Measurements from ENCODE around the gene XIRP2. TPM values are rescaled to one million over a fixed set of nuclear protein-coding genes. Genes with fewer than 3 reads are reported as not detected.
"Not testable (repeated sequence)": the region's sequence is repeated elsewhere in the genome, so short reads cannot be mapped to it uniquely, and the experiment has no call there.

XIRP2 gene
- polyA plus RNA-seq, 4 donors: 0.03 to 7.3 (median 0.74) TPM

- H3K36me3 ChIP-seq (ENCODE audit: control insufficient read depth in 3 of 3, insufficient read depth in 2 of 3, low read depth in 1 of 3, low read length in 3 of 3); H3K4me1 ChIP-seq (ENCODE audit: control insufficient read depth in 3 of 3, insufficient read depth in 2 of 3, low read depth in 1 of 3, low read length in 2 of 3); H3K27ac ChIP-seq (ENCODE audit: low read depth in 1 of 3, low read length in 2 of 3); FAIRE-seq; DNase-seq; H3K27me3 ChIP-seq (ENCODE audit: control insufficient read depth in 3 of 3, insufficient read depth in 3 of 3, low read length in 3 of 3); H3K4me3 ChIP-seq (ENCODE audit: low read depth in 1 of 3, low read length in 3 of 3): not testable (repeated sequence)
- WGBS, 3 donors: 90 to 94% (median 90%) methylated on average over 3 of the region's 3 CpGs
- H3K9me3 ChIP-seq (ENCODE audit: control insufficient read depth in 2 of 2, insufficient read depth in 1 of 2, low read depth in 1 of 2, low read length in 1 of 2): peaks cover 0 to 14% of the 10 kb centered on the region in 2 donors
These were observed 146.7 kb downstream of the XIRP2 start for GRCh38 chr2:167034976-167035375.

GRCh38 chr2:167048829-167049228 is 160.5 kb downstream of the XIRP2 start:
- no peaks in the 10 kb centered on the region for H3K9me3 ChIP-seq (ENCODE audit: control insufficient read depth in 2 of 2, insufficient read depth in 1 of 2, low read depth in 1 of 2, low read length in 1 of 2)
- no peaks in the 10 kb centered on the region for H3K27me3 ChIP-seq (ENCODE audit: control insufficient read depth in 3 of 3, insufficient read depth in 3 of 3, low read length in 3 of 3)
- DNase-seq (no peak), FAIRE-seq (no peak)
- H3K4me1 ChIP-seq (ENCODE audit: control insufficient read depth in 3 of 3, insufficient read depth in 2 of 3, low read depth in 1 of 3, low read length in 2 of 3): no peaks in the 10 kb centered on the region
- H3K4me3 ChIP-seq (ENCODE audit: low read depth in 1 of 3, low read length in 3 of 3): no peak overlapping the region
- no peaks in the 10 kb centered on the region for H3K36me3 ChIP-seq (ENCODE audit: control insufficient read depth in 3 of 3, insufficient read depth in 2 of 3, low read depth in 1 of 3, low read length in 3 of 3)
- no peak overlapping the region for H3K27ac ChIP-seq (ENCODE audit: low read depth in 1 of 3, low read length in 2 of 3)

- H3K9me3 ChIP-seq (ENCODE audit: control insufficient read depth in 2 of 2, insufficient read depth in 1 of 2, low read depth in 1 of 2, low read length in 1 of 2): no peaks in the 10 kb centered on the region
- H3K36me3 ChIP-seq (ENCODE audit: control insufficient read depth in 3 of 3, insufficient read depth in 2 of 3, low read depth in 1 of 3, low read length in 3 of 3): no peaks in the 10 kb centered on the region
- no peaks in the 10 kb centered on the region for H3K4me1 ChIP-seq (ENCODE audit: control insufficient read depth in 3 of 3, insufficient read depth in 2 of 3, low read depth in 1 of 3, low read length in 2 of 3)
- DNase-seq (no peak), FAIRE-seq (no peak)
- 41 to 60% (median 56%) methylated on average over 3 of the region's 3 CpGs for WGBS, 3 donors
- no peaks in the 10 kb centered on the region for H3K27me3 ChIP-seq (ENCODE audit: control insufficient read depth in 3 of 3, insufficient read depth in 3 of 3, low read length in 3 of 3)
- H3K4me3 ChIP-seq (ENCODE audit: low read depth in 1 of 3, low read length in 3 of 3): no peak overlapping the region
- no peak overlapping the region for H3K27ac ChIP-seq (ENCODE audit: low read depth in 1 of 3, low read length in 2 of 3)
These were observed 161.4 kb downstream of the XIRP2 start for GRCh38 chr2:167049659-167050058.

- Histone ChIP-seq H3K36me3 (ENCODE audit: control insufficient read depth in 3 of 3, insufficient read depth in 2 of 3, low read depth in 1 of 3, low read length in 3 of 3) (no peaks in the 10 kb centered on the region), H3K9me3 (ENCODE audit: control insufficient read depth in 2 of 2, insufficient read depth in 1 of 2, low read depth in 1 of 2, low read length in 1 of 2) (no peaks in the 10 kb centered on the region), H3K4me1 (ENCODE audit: control insufficient read depth in 3 of 3, insufficient read depth in 2 of 3, low read depth in 1 of 3, low read length in 2 of 3) (no peaks in the 10 kb centered on the region), H3K27ac (ENCODE audit: low read depth in 1 of 3, low read length in 2 of 3) (no peak overlapping the region), H3K4me3 (ENCODE audit: low read depth in 1 of 3, low read length in 3 of 3) (no peak overlapping the region), H3K27me3 (ENCODE audit: control insufficient read depth in 3 of 3, insufficient read depth in 3 of 3, low read length in 3 of 3) (no peaks in the 10 kb centered on the region)
- no peak for DNase-seq
- no peak for FAIRE-seq
- 69 to 73% (median 71%) methylated on average over 1 of the region's 1 CpG for WGBS, 3 donors
These were observed 164.5 kb downstream of the XIRP2 start for GRCh38 chr2:167052825-167053224.

GRCh38 chr2:167054881-167055280 is 166.6 kb downstream of the XIRP2 start:
- FAIRE-seq (no peak), DNase-seq (no peak)
- Histone ChIP-seq H3K9me3 (ENCODE audit: control insufficient read depth in 2 of 2, insufficient read depth in 1 of 2, low read depth in 1 of 2, low read length in 1 of 2) (no peaks in the 10 kb centered on the region), H3K4me1 (ENCODE audit: control insufficient read depth in 3 of 3, insufficient read depth in 2 of 3, low read depth in 1 of 3, low read length in 2 of 3) (no peaks in the 10 kb centered on the region), H3K27me3 (ENCODE audit: control insufficient read depth in 3 of 3, insufficient read depth in 3 of 3, low read length in 3 of 3) (no peaks in the 10 kb centered on the region), H3K36me3 (ENCODE audit: control insufficient read depth in 3 of 3, insufficient read depth in 2 of 3, low read depth in 1 of 3, low read length in 3 of 3) (no peaks in the 10 kb centered on the region), H3K27ac (ENCODE audit: low read depth in 1 of 3, low read length in 2 of 3) (no peak overlapping the region), H3K4me3 (ENCODE audit: low read depth in 1 of 3, low read length in 3 of 3) (no peak overlapping the region)
- WGBS, 3 donors: 83 to 88% (median 83%) methylated on average over 3 of the region's 3 CpGs

- 81 to 85% (median 84%) methylated on average over 4 of the region's 4 CpGs for WGBS, 3 donors
- H3K27ac ChIP-seq (ENCODE audit: low read depth in 1 of 3, low read length in 2 of 3): no peak overlapping the region
- no peaks in the 10 kb centered on the region for H3K27me3 ChIP-seq (ENCODE audit: control insufficient read depth in 3 of 3, insufficient read depth in 3 of 3, low read length in 3 of 3)
- FAIRE-seq (no peak), DNase-seq (no peak)
- H3K4me3 ChIP-seq (ENCODE audit: low read depth in 1 of 3, low read length in 3 of 3): no peak overlapping the region
- H3K9me3 ChIP-seq (ENCODE audit: control insufficient read depth in 2 of 2, insufficient read depth in 1 of 2, low read depth in 1 of 2, low read length in 1 of 2): no peaks in the 10 kb centered on the region
- no peaks in the 10 kb centered on the region for H3K4me1 ChIP-seq (ENCODE audit: control insufficient read depth in 3 of 3, insufficient read depth in 2 of 3, low read depth in 1 of 3, low read length in 2 of 3)
- H3K36me3 ChIP-seq (ENCODE audit: control insufficient read depth in 3 of 3, insufficient read depth in 2 of 3, low read depth in 1 of 3, low read length in 3 of 3): no peaks in the 10 kb centered on the region
These were observed 169.2 kb downstream of the XIRP2 start for GRCh38 chr2:167057446-167057845.

GRCh38 chr2:167059173-167059572 is 170.9 kb downstream of the XIRP2 start:
- Histone ChIP-seq H3K27ac (ENCODE audit: low read depth in 1 of 3, low read length in 2 of 3) (no peak overlapping the region), H3K27me3 (ENCODE audit: control insufficient read depth in 3 of 3, insufficient read depth in 3 of 3, low read length in 3 of 3) (no peaks in the 10 kb centered on the region), H3K36me3 (ENCODE audit: control insufficient read depth in 3 of 3, insufficient read depth in 2 of 3, low read depth in 1 of 3, low read length in 3 of 3) (no peaks in the 10 kb centered on the region), H3K4me3 (ENCODE audit: low read depth in 1 of 3, low read length in 3 of 3) (no peak overlapping the region), H3K4me1 (ENCODE audit: control insufficient read depth in 3 of 3, insufficient read depth in 2 of 3, low read depth in 1 of 3, low read length in 2 of 3) (no peaks in the 10 kb centered on the region), H3K9me3 (ENCODE audit: control insufficient read depth in 2 of 2, insufficient read depth in 1 of 2, low read depth in 1 of 2, low read length in 1 of 2) (no peaks in the 10 kb centered on the region)
- FAIRE-seq: no peak
- 90 to 93% (median 90%) methylated on average over 10 of the region's 10 CpGs for WGBS, 3 donors
- DNase-seq: no peak

GRCh38 chr2:167069855-167070254 is 181.6 kb downstream of the XIRP2 start:
- DNase-seq: no peak
- 78 to 90% (median 84%) methylated on average over 1 of the region's 1 CpG for WGBS, 3 donors

GRCh38 chr2:167075708-167076107 is 187.4 kb downstream of the XIRP2 start:
- not testable (repeated sequence) for DNase-seq; H3K27me3 ChIP-seq (ENCODE audit: control insufficient read depth in 3 of 3, insufficient read depth in 3 of 3, low read length in 3 of 3); H3K4me3 ChIP-seq (ENCODE audit: low read depth in 1 of 3, low read length in 3 of 3); H3K27ac ChIP-seq (ENCODE audit: low read depth in 1 of 3, low read length in 2 of 3); FAIRE-seq; H3K36me3 ChIP-seq (ENCODE audit: control insufficient read depth in 3 of 3, insufficient read depth in 2 of 3, low read depth in 1 of 3, low read length in 3 of 3); H3K4me1 ChIP-seq (ENCODE audit: control insufficient read depth in 3 of 3, insufficient read depth in 2 of 3, low read depth in 1 of 3, low read length in 2 of 3); H3K9me3 ChIP-seq (ENCODE audit: control insufficient read depth in 2 of 2, insufficient read depth in 1 of 2, low read depth in 1 of 2, low read length in 1 of 2)
- 90 to 95% (median 94%) methylated on average over 8 of the region's 8 CpGs for WGBS, 3 donors

More at GRCh38 chr2:167069855-167070254, 181.6 kb downstream of the XIRP2 start:
- Histone ChIP-seq H3K27ac (ENCODE audit: low read depth in 1 of 3, low read length in 2 of 3) (no peak overlapping the region), H3K4me1 (ENCODE audit: control insufficient read depth in 3 of 3, insufficient read depth in 2 of 3, low read depth in 1 of 3, low read length in 2 of 3) (no peaks in the 10 kb centered on the region), H3K4me3 (ENCODE audit: low read depth in 1 of 3, low read length in 3 of 3) (no peak overlapping the region), H3K27me3 (ENCODE audit: control insufficient read depth in 3 of 3, insufficient read depth in 3 of 3, low read length in 3 of 3) (no peaks in the 10 kb centered on the region), H3K9me3 (ENCODE audit: control insufficient read depth in 2 of 2, insufficient read depth in 1 of 2, low read depth in 1 of 2, low read length in 1 of 2) (no peaks in the 10 kb centered on the region), H3K36me3 (ENCODE audit: control insufficient read depth in 3 of 3, insufficient read depth in 2 of 3, low read depth in 1 of 3, low read length in 3 of 3) (no peaks in the 10 kb centered on the region)
- no peak for FAIRE-seq

Data from small intestine (tissue), 7 donors.